ENCODE measurements around the gene DUSP3. TPM values are rescaled to one million over a fixed set of nuclear protein-coding genes. Genes with fewer than 3 reads are reported as not detected.

Gene DUSP3
- 39.4 to 60.2 TPM (median 57.7 TPM) in 3 replicates for total RNA-seq
- long read RNA-seq, full-length matches to known transcripts, result 148 of 162 reads
- long read RNA-seq, partial matches to known transcripts, result 4 of 162 reads
- long read RNA-seq, other reads (novel, unspliced or antisense), result 10 of 162 reads

GRCh38 chr17:43778337-43779144, at the start of gene DUSP3:
Gene DUSP3, minus strand, starts transcription at chr17:43778977. Its CDS starts 53 bp downstream, at chr17:43778924.
- DNase-seq (ENCODE audit: low spot score), result peak; percentile 97
- peak within 1 kb of the TSS; percentile 91 for H3K27ac Mint-ChIP-seq (ENCODE audit: unreplicated experiment)
- TF ChIP-seq CTCF (IDR thresholded peaks at IDR 0.05), result no peak
- H3K4me1 Mint-ChIP-seq (ENCODE audit: low read depth), result peaks cover 22% of the 10 kb centered on the region
- peaks cover 12% of the 10 kb centered on the region for H3K36me3 Mint-ChIP-seq (ENCODE audit: low read depth)
- peak within 1 kb of the TSS; percentile 81 for H3K4me3 Mint-ChIP-seq (ENCODE audit: unreplicated experiment)
- no peaks in the 10 kb centered on the region for H3K9me3 Mint-ChIP-seq (ENCODE audit: low read depth)
- no peaks in the 10 kb centered on the region for H3K27me3 Mint-ChIP-seq (ENCODE audit: low read depth)

- H3K27me3 Mint-ChIP-seq (ENCODE audit: low read depth), result no peaks in the 10 kb centered on the region
- H3K9me3 Mint-ChIP-seq (ENCODE audit: low read depth), result no peaks in the 10 kb centered on the region
- no peak for TF ChIP-seq CTCF (IDR thresholded peaks at IDR 0.05)
- peaks cover 21% of the 10 kb centered on the region for H3K4me1 Mint-ChIP-seq (ENCODE audit: low read depth)
- no peak overlapping the region for H3K27ac Mint-ChIP-seq (ENCODE audit: unreplicated experiment)
- peaks cover 31% of the 10 kb centered on the region for H3K36me3 Mint-ChIP-seq (ENCODE audit: low read depth)
- no peak for DNase-seq (ENCODE audit: low spot score)
- H3K4me3 Mint-ChIP-seq (ENCODE audit: unreplicated experiment), result no peak overlapping the region
These were observed 48.8 kb upstream of the DUSP3 start for GRCh38 chr17:43827596-43827995.

- no peaks in the 10 kb centered on the region for H3K27me3 Mint-ChIP-seq (ENCODE audit: low read depth)
- no peaks in the 10 kb centered on the region for H3K9me3 Mint-ChIP-seq (ENCODE audit: low read depth)
- no peak overlapping the region for H3K27ac Mint-ChIP-seq (ENCODE audit: unreplicated experiment)
- H3K36me3 Mint-ChIP-seq (ENCODE audit: low read depth), result peaks cover 35% of the 10 kb centered on the region
- no peak overlapping the region for H3K4me3 Mint-ChIP-seq (ENCODE audit: unreplicated experiment)
- DNase-seq (ENCODE audit: low spot score), result no peak
- H3K4me1 Mint-ChIP-seq (ENCODE audit: low read depth), result peaks cover 9% of the 10 kb centered on the region
- no peak for TF ChIP-seq CTCF (IDR thresholded peaks at IDR 0.05)
These were observed 47.4 kb upstream of the DUSP3 start for GRCh38 chr17:43826206-43826605.

GRCh38 chr17:43825567-43825966, 46.8 kb upstream of the DUSP3 start:
- Mint-ChIP-seq H3K27me3 (ENCODE audit: low read depth) (no peaks in the 10 kb centered on the region), H3K9me3 (ENCODE audit: low read depth) (no peaks in the 10 kb centered on the region), H3K4me3 (ENCODE audit: unreplicated experiment) (no peak overlapping the region), H3K36me3 (ENCODE audit: low read depth) (peaks cover 34% of the 10 kb centered on the region), H3K4me1 (ENCODE audit: low read depth) (peaks cover 5% of the 10 kb centered on the region), H3K27ac (ENCODE audit: unreplicated experiment) (no peak overlapping the region)
- TF ChIP-seq CTCF (IDR thresholded peaks at IDR 0.05), result no peak
- no peak for DNase-seq (ENCODE audit: low spot score)

GRCh38 chr17:43823350-43824084, 44.7 kb upstream of the DUSP3 start:
- H3K27me3 Mint-ChIP-seq (ENCODE audit: low read depth), result no peaks in the 10 kb centered on the region
- no peak for DNase-seq (ENCODE audit: low spot score)
- no peaks in the 10 kb centered on the region for H3K9me3 Mint-ChIP-seq (ENCODE audit: low read depth)
- H3K27ac Mint-ChIP-seq (ENCODE audit: unreplicated experiment), result no peak overlapping the region
- H3K36me3 Mint-ChIP-seq (ENCODE audit: low read depth), result peaks cover 37% of the 10 kb centered on the region
- no peak overlapping the region for H3K4me3 Mint-ChIP-seq (ENCODE audit: unreplicated experiment)
- TF ChIP-seq CTCF (IDR thresholded peaks at IDR 0.05), result no peak
- peaks cover 5% of the 10 kb centered on the region for H3K4me1 Mint-ChIP-seq (ENCODE audit: low read depth)
